Measurements from ENCODE around the gene RAX2. TPM values are rescaled to one million over a fixed set of nuclear protein-coding genes. Genes with fewer than 3 reads are reported as not detected.

The RAX2 gene
- polyA plus RNA-seq, 1 of the 3 experiments (the other 2 are of a cell fraction), result not detected

GRCh38 chr19:3790209-3790734 lies 18.2 kb upstream of the RAX2 start:
- H3K4me3 ChIP-seq (ENCODE audit: low read depth in 2 of 2, low read length in 1 of 2), result no peak overlapping the region
- H3K4me1 ChIP-seq (ENCODE audit: control insufficient read depth in 1 of 2, insufficient read depth in 2 of 2, low read depth in 1 of 2, low read length in 1 of 2), result no peaks in the 10 kb centered on the region
- H3K27ac ChIP-seq (ENCODE audit: low read depth in 2 of 2, low read length in 1 of 2), result no peak overlapping the region
- no peak for DNase-seq
- no peak overlapping the region for H2AFZ ChIP-seq (ENCODE audit: low read depth)
- peaks cover 16% of the 10 kb centered on the region for H3K27me3 ChIP-seq (ENCODE audit: insufficient read depth)
- no peaks in the 10 kb centered on the region for H4K20me1 ChIP-seq (ENCODE audit: insufficient read depth)
- no peaks in the 10 kb centered on the region for H3K36me3 ChIP-seq (replicated peaks in 1 of 2; ENCODE audit: control insufficient read depth in 1 of 2, insufficient read depth in 2 of 2, low read length in 1 of 2)
- H3K4me2 ChIP-seq, result no peak overlapping the region
- no peaks in the 10 kb centered on the region for H3F3A ChIP-seq (replicated peaks; ENCODE audit: insufficient read depth)
- TF ChIP-seq SIN3A (IDR thresholded peaks at IDR 0.05; ENCODE audit: borderline replicate concordance, low read depth, low read length) (no peak), TAF1 (IDR thresholded peaks at IDR 0.05; ENCODE audit: borderline replicate concordance, low read depth, low read length) (no peak), TCF12 (IDR thresholded peaks at IDR 0.05) (no peak), JUND (IDR thresholded peaks at IDR 0.05) (no peak), RCOR1 (IDR thresholded peaks at IDR 0.05; ENCODE audit: low read length) (no peak), NRF1 (IDR thresholded peaks at IDR 0.05; ENCODE audit: low read depth, low read length) (no peak), RXRA (IDR thresholded peaks at IDR 0.05; ENCODE audit: borderline replicate concordance, low read depth) (no peak), FOXM1 (IDR thresholded peaks at IDR 0.05; ENCODE audit: low read depth) (no peak), RFX5 (IDR thresholded peaks at IDR 0.05; ENCODE audit: low read length) (no peak), USF2 (IDR thresholded peaks at IDR 0.05; ENCODE audit: borderline replicate concordance, low read depth, low read length) (no peak), POLR2AphosphoS5 (IDR thresholded peaks at IDR 0.05; ENCODE audit: low read depth, low read length) (no peak), SMC3 (IDR thresholded peaks at IDR 0.05; ENCODE audit: low read depth, low read length) (no peak)
- CTCF ChIA-PET, result interaction anchor here (0.9 kb wide), 1 partner anchor 32 kb away, joined by 4 read pairs; no protein-coding TSS in a partner anchor
- 49% methylated on average over 6 of the region's 6 CpGs for WGBS (ENCODE audit: low lambda C conversion rate)
- no peaks in the 10 kb centered on the region for H3K9me3 ChIP-seq
- no peak overlapping the region for H3K9ac ChIP-seq
- POLR2A ChIA-PET, result interaction anchor here (0.8 kb wide), 1 partner anchor 27 kb away, joined by 3 read pairs; no protein-coding TSS in a partner anchor
- H3K79me2 ChIP-seq (ENCODE audit: insufficient read depth), result no peaks in the 10 kb centered on the region
- no peaks in the 10 kb centered on the region for H3K9me2 ChIP-seq

GRCh38 chr19:3788996-3789778 lies 17.2 kb upstream of the RAX2 start:
- Histone ChIP-seq H3K36me3 (replicated peaks in 1 of 2; ENCODE audit: control insufficient read depth in 1 of 2, insufficient read depth in 2 of 2, low read length in 1 of 2) (no peaks in the 10 kb centered on the region), H3K4me1 (ENCODE audit: control insufficient read depth in 1 of 2, insufficient read depth in 2 of 2, low read depth in 1 of 2, low read length in 1 of 2) (no peaks in the 10 kb centered on the region), H3K27ac (ENCODE audit: low read depth in 2 of 2, low read length in 1 of 2) (no peak overlapping the region), H3K4me2 (no peak overlapping the region), H3F3A (replicated peaks; ENCODE audit: insufficient read depth) (no peaks in the 10 kb centered on the region), H4K20me1 (ENCODE audit: insufficient read depth) (no peaks in the 10 kb centered on the region), H3K9ac (no peak overlapping the region), H3K4me3 (ENCODE audit: low read depth in 2 of 2, low read length in 1 of 2) (no peak overlapping the region), H3K79me2 (ENCODE audit: insufficient read depth) (no peaks in the 10 kb centered on the region), H3K27me3 (ENCODE audit: insufficient read depth) (peaks cover 27% of the 10 kb centered on the region), H2AFZ (ENCODE audit: low read depth) (no peak overlapping the region), H3K9me2 (no peaks in the 10 kb centered on the region), H3K9me3 (no peaks in the 10 kb centered on the region)
- WGBS (ENCODE audit: low lambda C conversion rate), result 23% methylated on average over 14 of the region's 16 CpGs
- TF ChIP-seq NFIC (IDR thresholded peaks at IDR 0.05; ENCODE audit: borderline replicate concordance), result no peak
- TF ChIP-seq IRF3 (IDR thresholded peaks at IDR 0.05; ENCODE audit: low read depth, low read length), result no peak
- no peak for TF ChIP-seq TEAD4 (IDR thresholded peaks at IDR 0.05; ENCODE audit: borderline replicate concordance, insufficient read depth)
- TF ChIP-seq EZH2phosphoT487 (IDR thresholded peaks at IDR 0.05; ENCODE audit: borderline replicate concordance, low read depth), result no peak
- TF ChIP-seq TAF1 (IDR thresholded peaks at IDR 0.05; ENCODE audit: borderline replicate concordance, low read depth, low read length), result no peak
- TF ChIP-seq EP300 (IDR thresholded peaks at IDR 0.05; ENCODE audit: borderline replicate concordance in 1 of 2, low read depth in 1 of 2, low read length in 1 of 2), result no peak
- no peak for TF ChIP-seq SIN3A (IDR thresholded peaks at IDR 0.05; ENCODE audit: borderline replicate concordance, low read depth, low read length)
- no peak for TF ChIP-seq USF2 (IDR thresholded peaks at IDR 0.05; ENCODE audit: borderline replicate concordance, low read depth, low read length)
- TF ChIP-seq RAD21 (IDR thresholded peaks at IDR 0.05; ENCODE audit: low read length), result no peak
- TF ChIP-seq ELF1 (IDR thresholded peaks at IDR 0.05), result no peak
- TF ChIP-seq GATA2 (CRISPR knock-in tag; IDR thresholded peaks at IDR 0.05), result no peak
- no peak for TF ChIP-seq RFX5 (IDR thresholded peaks at IDR 0.05; ENCODE audit: low read length)
- TF ChIP-seq MXI1 (IDR thresholded peaks at IDR 0.05; ENCODE audit: low read depth, low read length), result no peak
- TF ChIP-seq TCF12 (IDR thresholded peaks at IDR 0.05), result no peak
- ChIA-PET CTCF (interaction anchor here (1.1 to 2.1 kb wide), 2 partner anchors 33 to 34 kb away, joined by 3 to 6 read pairs; no protein-coding TSS in a partner anchor), POLR2A (no interaction called here)
- DNase-seq, result no peak
